Hepatocyte (in vitro differentiated cells): ENCODE results near the gene CMKLR1. TPM values are rescaled to one million over a fixed set of nuclear protein-coding genes. Genes with fewer than 3 reads are reported as not detected.
A peak's percentile ranks its signal among the peaks of the same experiment; 100 is the strongest.

Experiments
- DNase-seq: peaks from one replicate; pipeline ENCODE4 v3.0.0-alpha.2; 2016; ENCODE audit warnings: low spot score
- H2AFZ ChIP-seq: fragments of 200-600 bp; sonication (generic); 2 replicates; pipeline ENCODE4 v1.6.0; 2016; ENCODE audit warnings: antibody characterized with exemption, mild to moderate bottlenecking
- H3K27ac ChIP-seq: fragments of 200-600 bp; sonication (generic); 2 replicates; pipeline ENCODE4 v1.5.1; 2016; ENCODE audit warnings: mild to moderate bottlenecking
- H3K27me3 ChIP-seq: fragments of 200-600 bp; sonication (generic); 2 replicates; pipeline ENCODE4 v1.6.1; 2016
- H3K36me3 ChIP-seq: fragments of 200-600 bp; sonication (generic); replicated peaks from 2 replicates; pipeline ENCODE4 v1.5.1; 2016; ENCODE audit warnings: low read depth; ENCODE audit not compliant: insufficient read depth
- H3K4me1 ChIP-seq: fragments of 200-600 bp; sonication (generic); 2 replicates; pipeline ENCODE4 v1.5.1; 2016; ENCODE audit warnings: mild to moderate bottlenecking, moderate library complexity; ENCODE audit not compliant: insufficient read depth
- H3K4me2 ChIP-seq: fragments of 200-600 bp; sonication (generic); 2 replicates; pipeline ENCODE4 v1.6.0; 2016
- H3K4me3 ChIP-seq: fragments of 200-600 bp; sonication (generic); 2 replicates; pipeline ENCODE4 v1.5.1; 2016; ENCODE audit warnings: mild to moderate bottlenecking
- H3K79me2 ChIP-seq: fragments of 200-600 bp; sonication (generic); 2 replicates; pipeline ENCODE4 v1.6.0; 2017; ENCODE audit warnings: mild to moderate bottlenecking
- H3K9me2 ChIP-seq: fragments of 200-600 bp; sonication (generic); replicated peaks from 2 replicates; pipeline ENCODE4 v1.6.0; 2017; ENCODE audit warnings: mild to moderate bottlenecking; ENCODE audit not compliant: insufficient read depth
- H3K9me3 ChIP-seq: fragments of 200-600 bp; sonication (generic); 2 replicates; pipeline ENCODE4 v1.5.1; 2016; ENCODE audit warnings: low read depth, mild to moderate bottlenecking
- H4K20me1 ChIP-seq: fragments of 200-600 bp; sonication (generic); 2 replicates; pipeline ENCODE4 v1.6.0; 2016; ENCODE audit warnings: mild to moderate bottlenecking; ENCODE audit not compliant: insufficient read depth, poor library complexity, severe bottlenecking
- EZH2 ChIP-seq: fragments of 200-600 bp; sonication (generic); IDR thresholded peaks from 2 replicates; pipeline ENCODE4 v1.6.1; 2016; ENCODE audit warnings: antibody characterized with exemption, mild to moderate bottlenecking, borderline replicate concordance
- EZH2phosphoT487 ChIP-seq: fragments of 200-600 bp; sonication (generic); IDR thresholded peaks from one replicate; pipeline ENCODE4 v1.6.1; 2018; ENCODE audit warnings: antibody characterized with exemption, mild to moderate bottlenecking, low read depth, moderate library complexity; ENCODE audit not compliant: unreplicated experiment, severe bottlenecking
- WGBS: methylation state at CpG from one replicate; pipeline ENCODE4 v1.1.6; 2016; ENCODE audit warnings: low lambda C conversion rate; ENCODE audit errors: missing lambda C conversion rate; 5-methylcytosine and 5-hydroxymethylcytosine counted together
- polyA plus RNA-seq: library from polyadenylated mRNA; unstranded; fragments of >200 nt; fragmentation: Nextera tagmentation; extraction: Ambion mirVana; gene quantifications from 2 replicates; pipeline ENCODE4 v1.2.1, GENCODE V29; 2016
- total RNA-seq: library from RNA; depleted of rRNA; stranded (reverse); fragments of >200 nt; gene quantifications from 2 replicates; pipeline ENCODE4 v1.2.3, GENCODE V29; 2014
- TF ChIP-seq, protein P1 (sequence below): fragments of 200-600 bp; sonication (generic); IDR thresholded peaks from 2 replicates; pipeline ENCODE4 v1.5.1; 2016; ENCODE audit warnings: antibody characterized with exemption, mild to moderate bottlenecking; ENCODE audit not compliant: poor library complexity

Gene CMKLR1, protein sequence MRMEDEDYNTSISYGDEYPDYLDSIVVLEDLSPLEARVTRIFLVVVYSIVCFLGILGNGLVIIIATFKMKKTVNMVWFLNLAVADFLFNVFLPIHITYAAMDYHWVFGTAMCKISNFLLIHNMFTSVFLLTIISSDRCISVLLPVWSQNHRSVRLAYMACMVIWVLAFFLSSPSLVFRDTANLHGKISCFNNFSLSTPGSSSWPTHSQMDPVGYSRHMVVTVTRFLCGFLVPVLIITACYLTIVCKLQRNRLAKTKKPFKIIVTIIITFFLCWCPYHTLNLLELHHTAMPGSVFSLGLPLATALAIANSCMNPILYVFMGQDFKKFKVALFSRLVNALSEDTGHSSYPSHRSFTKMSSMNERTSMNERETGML
- total RNA-seq (1.4 and 2.2 TPM in 2 replicates), polyA plus RNA-seq (1.5 and 3.1 TPM in 2 replicates)

DNA sequence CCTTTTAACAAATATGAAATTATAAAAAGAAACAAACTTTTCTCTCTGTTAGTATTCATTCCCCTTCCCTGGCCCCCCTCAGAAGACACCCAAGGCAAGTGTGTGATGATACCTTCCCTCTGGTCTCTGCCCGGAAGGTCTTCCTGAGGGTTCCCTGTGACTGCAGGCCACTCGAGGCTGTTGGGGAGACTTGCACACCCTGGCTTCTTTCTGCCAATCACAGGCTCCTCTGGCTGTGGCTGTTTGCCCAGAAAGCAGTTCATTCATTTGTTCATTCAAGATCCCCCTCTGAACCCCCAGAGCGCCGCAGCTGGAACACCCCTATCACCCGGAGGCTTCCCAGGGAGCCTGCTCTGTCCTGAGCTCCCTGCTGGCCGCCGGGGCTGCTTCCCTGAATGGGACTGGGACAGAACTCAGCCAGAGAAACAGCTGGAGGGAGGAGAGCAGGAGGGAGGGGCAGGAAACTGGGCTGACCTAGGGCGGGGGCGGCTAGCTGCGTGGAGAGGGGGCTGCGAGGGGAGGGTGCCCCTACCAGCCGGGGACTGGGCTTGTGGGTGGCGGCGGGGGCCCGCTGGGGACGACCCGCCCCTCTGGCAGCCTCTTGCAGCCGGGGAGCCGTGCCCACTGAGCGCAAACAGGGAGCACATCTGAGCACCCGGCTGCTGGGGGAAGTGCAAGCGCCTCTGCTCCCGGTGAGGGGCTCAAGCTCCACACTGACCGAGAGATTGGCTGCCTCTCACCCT, at the start of gene CMKLR1:
Gene CMKLR1, minus strand, starts transcription at position 397 of the 743 bp plus-strand sequence. CDS start 45,720 bp downstream, outside the sequence.
- Histone ChIP-seq H3K79me2 (no peaks in the 10 kb centered on the region), H3K36me3 (no peaks in the 10 kb centered on the region), H2AFZ (no peak within 1 kb of the TSS), H3K4me1 (no peaks in the 10 kb centered on the region), H3K27me3 (peaks cover 26% of the 10 kb centered on the region), H3K9me2 (no peaks in the 10 kb centered on the region), H3K27ac (no peak within 1 kb of the TSS), H3K4me3 (no peak within 1 kb of the TSS), H3K4me2 (peak within 1 kb of the TSS; percentile 67), H4K20me1 (no peaks in the 10 kb centered on the region), H3K9me3 (no peaks in the 10 kb centered on the region)
- 26% methylated on average over 11 of the region's 24 CpGs for WGBS
- TF ChIP-seq, protein P1, sequence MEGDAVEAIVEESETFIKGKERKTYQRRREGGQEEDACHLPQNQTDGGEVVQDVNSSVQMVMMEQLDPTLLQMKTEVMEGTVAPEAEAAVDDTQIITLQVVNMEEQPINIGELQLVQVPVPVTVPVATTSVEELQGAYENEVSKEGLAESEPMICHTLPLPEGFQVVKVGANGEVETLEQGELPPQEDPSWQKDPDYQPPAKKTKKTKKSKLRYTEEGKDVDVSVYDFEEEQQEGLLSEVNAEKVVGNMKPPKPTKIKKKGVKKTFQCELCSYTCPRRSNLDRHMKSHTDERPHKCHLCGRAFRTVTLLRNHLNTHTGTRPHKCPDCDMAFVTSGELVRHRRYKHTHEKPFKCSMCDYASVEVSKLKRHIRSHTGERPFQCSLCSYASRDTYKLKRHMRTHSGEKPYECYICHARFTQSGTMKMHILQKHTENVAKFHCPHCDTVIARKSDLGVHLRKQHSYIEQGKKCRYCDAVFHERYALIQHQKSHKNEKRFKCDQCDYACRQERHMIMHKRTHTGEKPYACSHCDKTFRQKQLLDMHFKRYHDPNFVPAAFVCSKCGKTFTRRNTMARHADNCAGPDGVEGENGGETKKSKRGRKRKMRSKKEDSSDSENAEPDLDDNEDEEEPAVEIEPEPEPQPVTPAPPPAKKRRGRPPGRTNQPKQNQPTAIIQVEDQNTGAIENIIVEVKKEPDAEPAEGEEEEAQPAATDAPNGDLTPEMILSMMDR: no peak
- TF ChIP-seq EZH2phosphoT487: no peak
- TF ChIP-seq EZH2: no peak
- DNase-seq: peak; percentile 24

DNA sequence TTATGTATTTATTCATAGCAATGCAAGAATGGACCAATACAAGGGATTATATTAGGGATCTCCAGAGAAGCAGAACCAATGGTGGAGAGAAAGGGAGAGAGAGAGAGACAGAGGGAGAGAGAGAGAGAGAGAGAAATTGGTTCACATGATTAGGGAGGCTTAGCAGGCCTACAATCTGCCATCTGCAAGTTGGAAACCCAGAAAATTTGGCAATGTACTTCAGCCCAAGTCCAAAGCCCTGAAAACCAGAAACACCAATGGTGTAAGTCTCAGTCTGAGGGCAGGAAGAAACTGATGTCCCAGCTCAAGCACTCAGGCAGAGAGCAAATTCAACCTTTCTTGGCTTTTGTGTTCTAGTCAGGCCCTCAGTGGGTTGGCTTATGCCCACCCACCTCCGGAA, 48.7 kb upstream of the CMKLR1 start:
- no peak for DNase-seq
- H3K9me2 ChIP-seq: no peaks in the 10 kb centered on the region
- no peak overlapping the region for H3K4me2 ChIP-seq
- no peaks in the 10 kb centered on the region for H3K9me3 ChIP-seq
- H3K79me2 ChIP-seq: no peaks in the 10 kb centered on the region
- no peaks in the 10 kb centered on the region for H3K36me3 ChIP-seq
- no peaks in the 10 kb centered on the region for H3K4me1 ChIP-seq
- H2AFZ ChIP-seq: no peak overlapping the region
- no peak overlapping the region for H3K4me3 ChIP-seq
- WGBS: 35% methylated on average over 1 of the region's 1 CpG
- H3K27me3 ChIP-seq: no peaks in the 10 kb centered on the region
- H4K20me1 ChIP-seq: no peaks in the 10 kb centered on the region
- H3K27ac ChIP-seq: no peak overlapping the region
- TF ChIP-seq, protein P1: no peak
- TF ChIP-seq EZH2: no peak
- TF ChIP-seq EZH2phosphoT487: no peak

DNA sequence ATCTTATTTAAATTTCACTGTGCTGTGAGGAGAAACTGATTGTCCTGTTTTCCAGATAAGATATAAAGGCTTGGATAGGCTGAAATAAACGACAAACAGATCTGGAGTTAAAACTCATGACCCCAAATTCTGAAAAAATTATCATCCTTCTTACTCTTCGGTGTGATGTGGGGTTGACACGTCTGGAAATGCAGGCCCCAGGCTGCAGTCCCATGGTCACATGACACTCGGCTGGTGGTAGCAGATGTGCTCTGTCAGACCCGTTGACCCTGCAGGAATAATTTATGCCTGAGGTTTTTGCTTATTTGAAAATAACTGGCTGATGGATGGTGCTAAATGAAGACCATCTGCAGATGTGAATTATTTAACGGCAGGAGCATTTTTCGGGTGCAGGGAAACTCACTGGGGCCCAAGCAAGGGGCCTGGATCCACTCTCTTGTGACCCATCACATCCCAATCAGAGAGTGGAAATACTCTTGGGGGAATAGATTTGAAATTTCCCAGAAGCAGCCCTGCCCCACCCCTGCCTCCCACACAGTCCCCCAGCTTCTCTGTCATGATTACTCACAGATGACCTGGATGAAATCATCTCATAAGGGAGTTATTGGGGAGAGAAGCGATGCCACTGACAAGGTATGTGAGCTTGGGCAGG, 47.7 kb upstream of the CMKLR1 start:
- Histone ChIP-seq H3K4me3 (no peak overlapping the region), H3K9me3 (no peaks in the 10 kb centered on the region), H4K20me1 (no peaks in the 10 kb centered on the region), H3K79me2 (no peaks in the 10 kb centered on the region), H3K27me3 (no peaks in the 10 kb centered on the region), H2AFZ (no peak overlapping the region), H3K4me2 (no peak overlapping the region), H3K4me1 (no peaks in the 10 kb centered on the region), H3K36me3 (no peaks in the 10 kb centered on the region), H3K27ac (no peak overlapping the region), H3K9me2 (no peaks in the 10 kb centered on the region)
- WGBS: 63% methylated on average over 8 of the region's 8 CpGs
- TF ChIP-seq EZH2phosphoT487 (no peak), EZH2 (no peak)
- TF ChIP-seq, protein P1: no peak
- DNase-seq: no peak
